GM12878 (cell line): ENCODE measurements around the gene FAM161A. TPM values are rescaled to one million over a fixed set of nuclear protein-coding genes. Genes with fewer than 3 reads are reported as not detected.

Experiments used
- ATAC-seq: fragments of 200-7000 bp; cut with Tn5 transposase; 3 replicates; pipeline ENCODE4 v1.9.1; 2020; ENCODE audit warnings: mild to moderate bottlenecking, moderate library complexity
- BruUV-seq: library from RNA; stranded (reverse); fragments of 400-500 nt; replicated peaks from 2 replicates; lab custom pipeline; 2021; lab: Mats Ljungman, UMichigan
- CTCF ChIA-PET: fragments of 300-600 bp; sonication (Branson Sonifier 250); formaldehyde crosslinking; extraction: SDS; loops from one replicate; lab custom pipeline; 2021; ENCODE audit warnings: inconsistent platforms; lab: Yijun Ruan, JAX
- POLR2A ChIA-PET: fragments of 350-600 bp; formaldehyde crosslinking; extraction: SDS; loops from one replicate; lab custom pipeline; 2021; ENCODE audit warnings: inconsistent platforms; lab: Charles Lee
- RAD21 ChIA-PET: fragments of 300-600 bp; sonication (Branson Sonifier 250); formaldehyde crosslinking; loops from one replicate; lab custom pipeline; 2023; ENCODE audit warnings: antibody characterized with exemption; ENCODE audit not compliant: unreplicated experiment; lab: Charles Lee
- SMC1A ChIA-PET: fragments of 300-600 bp; sonication (Branson Sonifier 250); formaldehyde crosslinking; loops from one replicate; lab custom pipeline; 2023; ENCODE audit not compliant: unreplicated experiment, uncharacterized antibody; lab: Charles Lee
- DNase-seq: peaks from one replicate; pipeline ENCODE4 v3.0.0-alpha.2; 2011; ENCODE audit warnings: low read depth, low spot score
- FAIRE-seq: peaks from 3 replicates; lab custom pipeline; 2011; peaks lifted over from hg19 to GRCh38; lab: Jason Lieb, UNC
- H2AFZ ChIP-seq: 2 replicates; pipeline ENCODE4 v1.6.0; 2011; ENCODE audit warnings: low read depth, low read length, control low read depth; ENCODE audit not compliant: control insufficient read depth
- H3K27ac ChIP-seq: 2 replicates; pipeline ENCODE4 v1.5.1; 2011; ENCODE audit warnings: control low read depth; ENCODE audit not compliant: control insufficient read depth, insufficient read depth
- H3K27me3 ChIP-seq, 2 experiments: replicated peaks in 1 of 2; 2 replicates each; pipeline versions ENCODE4 v1.6.0 to v1.6.1; 2011; ENCODE audit warnings: low read length in 1 of 2; ENCODE audit not compliant: control insufficient read depth in 2 of 2, insufficient read depth in 2 of 2
- H3K36me3 ChIP-seq, 2 experiments: 2 replicates each; pipeline ENCODE4 v1.5.1; 2011; ENCODE audit warnings: low read length in 1 of 2; ENCODE audit not compliant: control insufficient read depth in 2 of 2, insufficient read depth in 2 of 2
- H3K4me1 ChIP-seq: 2 replicates; pipeline ENCODE4 v1.6.1; 2011; ENCODE audit warnings: mild to moderate bottlenecking, low read length, moderate library complexity, mixed read lengths; ENCODE audit not compliant: control insufficient read depth, insufficient read depth
- H3K4me2 ChIP-seq: 2 replicates; pipeline ENCODE4 v1.6.0; 2011; ENCODE audit warnings: control low read depth; ENCODE audit not compliant: control insufficient read depth, insufficient read depth
- H3K4me3 ChIP-seq: fragments of 200-600 bp; sonication (generic); 2 replicates; pipeline ENCODE4 v1.5.1; 2016
- H3K79me2 ChIP-seq: 2 replicates; pipeline ENCODE4 v1.6.0; 2011; ENCODE audit warnings: low read length; ENCODE audit not compliant: control insufficient read depth, insufficient read depth
- H3K9ac ChIP-seq: 2 replicates; pipeline ENCODE4 v1.8.0; 2011; ENCODE audit warnings: low read length, control low read depth, mixed read lengths; ENCODE audit not compliant: control insufficient read depth, insufficient read depth
- H3K9me3 ChIP-seq: replicated peaks from 3 replicates; pipeline ENCODE4 v1.5.1; 2011; ENCODE audit warnings: mild to moderate bottlenecking, low read length; ENCODE audit not compliant: control insufficient read depth, insufficient read depth
- H4K20me1 ChIP-seq: 2 replicates; pipeline ENCODE4 v1.6.0; 2011; ENCODE audit not compliant: control insufficient read depth, insufficient read depth
- BACH1 ChIP-seq: fragments of 450-650 bp; IDR thresholded peaks from 2 replicates; pipeline ENCODE4 v1.6.1; 2017; ENCODE audit warnings: mild to moderate bottlenecking, borderline replicate concordance
- CHD2 ChIP-seq: IDR thresholded peaks from 2 replicates; pipeline ENCODE4 v1.6.1; 2011; ENCODE audit warnings: low read depth, low read length, improper control_type of control experiment, borderline replicate concordance
- EP300 ChIP-seq, 2 experiments: fragments of 150-350 bp in 1 of 2; IDR thresholded peaks; 2 replicates each; pipeline ENCODE4 v1.6.1; 2011 to 2012; ENCODE audit warnings: low read depth in 2 of 2, low read length in 2 of 2, borderline replicate concordance in 1 of 2, improper control_type of control experiment in 1 of 2, inconsistent platforms in 1 of 2; ENCODE audit not compliant: control insufficient read depth in 1 of 2
- FOXM1 ChIP-seq: IDR thresholded peaks from 2 replicates; pipeline ENCODE4 v1.6.1; 2012; ENCODE audit warnings: low read depth, mild to moderate bottlenecking, inconsistent platforms, low read length, moderate library complexity
- IRF3 ChIP-seq: fragments of 450-650 bp; IDR thresholded peaks from 2 replicates; pipeline ENCODE4 v1.6.1; 2014; ENCODE audit warnings: mild to moderate bottlenecking
- IRF4 ChIP-seq: IDR thresholded peaks from 2 replicates; pipeline ENCODE4 v1.6.1; 2011; ENCODE audit warnings: low read depth, low read length
- NR2C1 ChIP-seq: fragments of 450-650 bp; IDR thresholded peaks from 2 replicates; pipeline ENCODE4 v1.6.1; 2017; ENCODE audit warnings: antibody characterized with exemption, mild to moderate bottlenecking, moderate library complexity
- NRF1 ChIP-seq: conservative IDR thresholded peaks from 2 replicates; pipeline ENCODE4 v1.6.1; 2011; ENCODE audit warnings: mild to moderate bottlenecking, low read depth, low read length, improper control_type of control experiment
- RAD51 ChIP-seq: fragments of 450-650 bp; IDR thresholded peaks from 2 replicates; pipeline ENCODE4 v1.6.1; 2016; ENCODE audit warnings: moderate library complexity, mild to moderate bottlenecking, inconsistent platforms
- SIX5 ChIP-seq: IDR thresholded peaks from 2 replicates; pipeline ENCODE4 v1.6.1; 2011; ENCODE audit warnings: mild to moderate bottlenecking, low read depth, low read length, moderate library complexity; ENCODE audit not compliant: severe bottlenecking
- SMC3 ChIP-seq: IDR thresholded peaks from 2 replicates; pipeline ENCODE4 v1.6.1; 2011; ENCODE audit warnings: low read length, improper control_type of control experiment, borderline replicate concordance
- SUZ12 ChIP-seq: fragments of 200-600 bp; sonication (generic); IDR thresholded peaks from one replicate; pipeline ENCODE4 v1.6.1; 2018; ENCODE audit warnings: antibody characterized with exemption, mild to moderate bottlenecking; ENCODE audit not compliant: unreplicated experiment
- ZBED1 ChIP-seq: IDR thresholded peaks from 2 replicates; pipeline ENCODE4 v1.6.1; 2016; ENCODE audit warnings: borderline replicate concordance
- ZBTB33 ChIP-seq: fragments of 450-650 bp; IDR thresholded peaks from 2 replicates; pipeline ENCODE4 v1.6.1; 2017; ENCODE audit warnings: mild to moderate bottlenecking
- ZNF687 ChIP-seq: fragments of 450-650 bp; IDR thresholded peaks from 2 replicates; pipeline ENCODE4 v1.6.1; 2017; ENCODE audit warnings: mild to moderate bottlenecking, moderate library complexity
- WGBS: methylation state at CpG from one replicate; pipeline ENCODE4 v1.1.6; 2016; ENCODE audit warnings: low lambda C conversion rate; ENCODE audit not compliant: insufficient replicate concordance, insufficient coverage; ENCODE audit errors: missing lambda C conversion rate; 5-methylcytosine and 5-hydroxymethylcytosine counted together
- in situ Hi-C: fragments of 300-500 bp; cut with MboI; formaldehyde crosslinking; loops from 9 replicates; pipeline ENCODE4 v1.14.3; 2018; ENCODE audit warnings: mixed read lengths
- intact Hi-C: fragments of 100-400 bp; cut with micrococcal nuclease; formaldehyde crosslinking; loops from one replicate; pipeline ENCODE4 v1.14.2; 2022; ENCODE audit not compliant: unreplicated experiment
- polyA plus RNA-seq, 11 experiments: library from polyadenylated mRNA; depleted of rRNA in 4 of 11; unstranded in 6 of 11; stranded (reverse) in 5 of 11; fragments of >200 nt; fragmentation: Nextera tagmentation in 4 of 11; fragmentation: Illumina TruSeq in 1 of 11; extraction: Ambion mirVana in 4 of 11; extraction: Trizol in 1 of 11; gene quantifications; 1 replicate in 1 of 11; 2 replicates in 10 of 11; pipeline versions ENCODE4 v1.2.1 to v1.2.3, GENCODE V29; 2011 to 2016; ENCODE audit warnings: inconsistent platforms in 2 of 11, missing spikeins in 2 of 11, low read depth in 1 of 11
- total RNA-seq, 4 experiments: library from RNA; depleted of rRNA in 3 of 4; stranded (reverse); fragments of >200 nt in 3 of 4; fragmentation: Illumina TruSeq in 1 of 4; extraction: Trizol in 1 of 4; gene quantifications; 2 replicates each; pipeline versions ENCODE4 v1.2.1 to v1.2.3, GENCODE V29; 2013 to 2021
- TF ChIP-seq, protein P1 (sequence below): fragments of 450-650 bp; IDR thresholded peaks from 2 replicates; pipeline ENCODE4 v1.6.1; 2017; ENCODE audit warnings: mild to moderate bottlenecking, low read depth, inconsistent platforms; ENCODE audit not compliant: poor library complexity, severe bottlenecking

FAM161A gene
- total and polyA plus RNA-seq, 10 of the 15 experiments (the other 5 are each of a cell fraction or from before 2014, with no cell fraction given) = 2.2 to 12.2 (median 8.9) TPM

DNA sequence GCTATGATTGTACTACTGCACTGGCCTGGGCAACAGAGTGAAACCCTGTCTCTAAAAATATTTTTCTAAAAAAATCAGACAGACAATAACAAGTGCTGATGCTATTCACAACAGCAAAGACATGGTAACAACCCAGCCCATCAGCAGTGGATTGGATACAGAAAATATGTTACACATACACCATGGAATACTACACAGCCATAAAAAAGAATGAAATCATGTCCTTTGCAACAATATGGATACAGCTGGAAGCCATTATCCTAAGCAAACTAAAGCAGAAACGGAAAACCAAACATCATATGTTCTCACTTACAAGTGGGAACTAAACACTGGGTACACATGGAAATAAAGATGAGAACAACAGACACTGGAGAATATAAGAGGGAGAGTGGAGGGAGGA is 19.9 kb downstream of the FAM161A start:
- ChIA-PET SMC1A (interaction anchor here (0.6 to 1.0 kb wide), 2 partner anchors 295 to 519 kb away, joined by 3 to 6 read pairs; partner anchors contain the start of gene XPO1), POLR2A (no interaction called here), RAD21 (no interaction called here), CTCF (interaction anchor here (1.7 kb wide), 1 partner anchor 19 kb away, joined by 3 read pairs; no protein-coding TSS in a partner anchor)
- Histone ChIP-seq H3K9ac (no peak overlapping the region), H4K20me1 (no peaks in the 10 kb centered on the region), H3K36me3 (no peaks in the 10 kb centered on the region; a peak in 1 of 4 replicates), H3K79me2 (no peaks in the 10 kb centered on the region), H3K4me1 (no peaks in the 10 kb centered on the region), H3K4me3 (no peak overlapping the region), H3K27ac (no peak overlapping the region), H3K9me3 (no peaks in the 10 kb centered on the region), H2AFZ (no peak overlapping the region), H3K27me3 (no peaks in the 10 kb centered on the region), H3K4me2 (no peak overlapping the region)
- no peak for ATAC-seq
- no TSS peak for BruUV-seq
- intact Hi-C loops (no loop called here), in situ Hi-C loops (no loop called here)
- WGBS = 93% methylated on average over 1 of the region's 1 CpG
- FAIRE-seq = no peak
- DNase-seq = no peak
- TF ChIP-seq SIX5 = no peak
- no peak for TF ChIP-seq ZBTB33
- TF ChIP-seq IRF4 = no peak
- TF ChIP-seq SUZ12 = no peak
- no peak for TF ChIP-seq NRF1
- no peak for TF ChIP-seq CHD2
- TF ChIP-seq RAD51 = no peak
- no peak for TF ChIP-seq ZBED1
- no peak for TF ChIP-seq FOXM1
- no peak for TF ChIP-seq IRF3
- TF ChIP-seq EP300 (IDR thresholded peaks at IDR 0.05; ENCODE audit: borderline replicate concordance in 1 of 2, control insufficient read depth in 1 of 2, low read depth in 2 of 2, low read length in 2 of 2) = no peak
- TF ChIP-seq SMC3 = no peak
- TF ChIP-seq ZNF687 = no peak
- TF ChIP-seq, protein P1, sequence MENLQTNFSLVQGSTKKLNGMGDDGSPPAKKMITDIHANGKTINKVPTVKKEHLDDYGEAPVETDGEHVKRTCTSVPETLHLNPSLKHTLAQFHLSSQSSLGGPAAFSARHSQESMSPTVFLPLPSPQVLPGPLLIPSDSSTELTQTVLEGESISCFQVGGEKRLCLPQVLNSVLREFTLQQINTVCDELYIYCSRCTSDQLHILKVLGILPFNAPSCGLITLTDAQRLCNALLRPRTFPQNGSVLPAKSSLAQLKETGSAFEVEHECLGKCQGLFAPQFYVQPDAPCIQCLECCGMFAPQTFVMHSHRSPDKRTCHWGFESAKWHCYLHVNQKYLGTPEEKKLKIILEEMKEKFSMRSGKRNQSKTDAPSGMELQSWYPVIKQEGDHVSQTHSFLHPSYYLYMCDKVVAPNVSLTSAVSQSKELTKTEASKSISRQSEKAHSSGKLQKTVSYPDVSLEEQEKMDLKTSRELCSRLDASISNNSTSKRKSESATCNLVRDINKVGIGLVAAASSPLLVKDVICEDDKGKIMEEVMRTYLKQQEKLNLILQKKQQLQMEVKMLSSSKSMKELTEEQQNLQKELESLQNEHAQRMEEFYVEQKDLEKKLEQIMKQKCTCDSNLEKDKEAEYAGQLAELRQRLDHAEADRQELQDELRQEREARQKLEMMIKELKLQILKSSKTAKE = no peak
- no peak for TF ChIP-seq BACH1
- TF ChIP-seq NR2C1 = no peak
